Neural progenitor cell (in vitro differentiated cells): ENCODE results near the gene IFNG.
"Not testable (repeated sequence)": the region's sequence is repeated elsewhere in the genome, so short reads cannot be mapped to it uniquely, and the experiment has no call there.

Experiments
- CTCF ChIP-seq: fragments of 200-600 bp; sonication (generic); IDR thresholded peaks from 2 replicates; pipeline ENCODE4 v1.5.1; 2017; ENCODE audit warnings: antibody characterized with exemption, mild to moderate bottlenecking
- EZH2 ChIP-seq: fragments of 200-600 bp; sonication (generic); IDR thresholded peaks from 2 replicates; pipeline ENCODE4 v1.6.1; 2017; ENCODE audit warnings: antibody characterized with exemption, mild to moderate bottlenecking, moderate library complexity

GRCh38 chr12:68174761-68175160 lies 15.2 kb upstream of the IFNG start:
- not testable (repeated sequence) for TF ChIP-seq CTCF, EZH2
